GM19240 (cell line): ENCODE measurements around the gene RALB.
A peak's percentile ranks its signal among the peaks of the same experiment; 100 is the strongest.

Experiments used
- DNase-seq: peaks from one replicate; pipeline ENCODE4 v3.0.0; 2011; ENCODE audit warnings: low spot score; ENCODE audit not compliant: insufficient read length

RALB gene

DNA sequence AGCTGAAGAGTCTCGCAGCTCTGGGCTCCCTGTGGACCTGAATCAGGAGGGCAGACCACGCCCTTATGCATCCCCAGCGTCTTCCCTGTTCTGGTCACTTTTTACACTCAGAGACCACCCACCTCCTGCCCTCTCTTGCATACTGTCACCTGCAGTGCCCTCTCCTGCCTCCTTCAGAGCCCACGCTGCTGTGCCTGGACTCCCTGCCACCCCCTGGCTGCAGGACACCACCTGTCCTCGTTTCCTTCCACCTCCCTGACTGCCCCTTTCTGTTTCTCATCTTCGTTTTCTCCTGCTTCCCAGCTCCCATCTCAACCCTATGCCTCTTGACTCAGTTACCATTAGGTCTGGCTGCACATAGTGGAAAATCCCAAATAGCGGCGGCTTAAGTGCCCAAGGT lies 84.1 kb downstream of the RALB start:
- no peak for DNase-seq

GRCh38 chr2:120338015-120338414 lies 85.4 kb downstream of the RALB start:
- no peak for DNase-seq

- DNase-seq: no peak
These were observed 89.3 kb downstream of the RALB start for GRCh38 chr2:120341977-120342376.

- no peak for DNase-seq
These were observed 89.8 kb downstream of the RALB start for GRCh38 chr2:120342446-120342845.

- DNase-seq: no peak
These were observed 90.4 kb downstream of the RALB start for GRCh38 chr2:120343100-120343432.

- peak; percentile 73 for DNase-seq
These were observed 90.9 kb downstream of the RALB start for GRCh38 chr2:120343433-120344105.
